IMR-90 (cell line): ENCODE results near the gene ZNF133. TPM values are rescaled to one million over a fixed set of nuclear protein-coding genes. Genes with fewer than 3 reads are reported as not detected.

Source experiments
- ATAC-seq: fragments of 200-7000 bp; cut with Tn5 transposase; 2 replicates; pipeline ENCODE4 v1.9.1; 2020; ENCODE audit warnings: low read depth, mild to moderate bottlenecking, moderate library complexity
- BruUV-seq: library from RNA; stranded (reverse); fragments of 400-500 nt; replicated peaks from 2 replicates; lab custom pipeline; 2021; lab: Mats Ljungman, UMichigan
- CTCF ChIA-PET: fragments of 300-600 bp; formaldehyde crosslinking; extraction: SDS; loops from one replicate; lab custom pipeline; 2021; ENCODE audit warnings: antibody characterized with exemption; lab: Yijun Ruan, JAX
- POLR2A ChIA-PET: fragments of 300-600 bp; sonication (Branson Sonifier 250); formaldehyde crosslinking; loops from one replicate; lab custom pipeline; 2022; ENCODE audit warnings: antibody characterized with exemption; ENCODE audit not compliant: unreplicated experiment; lab: Charles Lee
- DNase-seq: peaks from one replicate; pipeline ENCODE4 v3.0.0; 2013
- H2AFZ ChIP-seq: replicated peaks from 2 replicates; pipeline ENCODE3; 2013; ENCODE audit warnings: low read length, mild to moderate bottlenecking; ENCODE audit not compliant: poor library complexity
- H2AK5ac ChIP-seq: 2 replicates; pipeline ENCODE4 v1.6.1; 2013; ENCODE audit warnings: low read depth, low read length, inconsistent platforms
- H2AK9ac ChIP-seq: replicated peaks from 2 replicates; pipeline ENCODE3; 2013; ENCODE audit warnings: mild to moderate bottlenecking, low read depth, low read length, moderate library complexity; ENCODE audit not compliant: poor library complexity
- H2BK120ac ChIP-seq: 2 replicates; pipeline ENCODE4 v1.6.1; 2013; ENCODE audit warnings: low read depth, low read length, inconsistent platforms
- H2BK15ac ChIP-seq: 3 replicates; pipeline ENCODE4 v1.6.1; 2013; ENCODE audit warnings: low read depth, low read length, inconsistent platforms
- H2BK20ac ChIP-seq: 2 replicates; pipeline ENCODE4 v1.6.1; 2013; ENCODE audit warnings: low read depth, mild to moderate bottlenecking, inconsistent platforms, low read length, moderate library complexity
- H2BK5ac ChIP-seq: 2 replicates; pipeline ENCODE4 v1.6.1; 2013; ENCODE audit warnings: mild to moderate bottlenecking, low read depth, low read length, inconsistent platforms; ENCODE audit not compliant: poor library complexity, severe bottlenecking
- H3K14ac ChIP-seq: replicated peaks from 2 replicates; pipeline ENCODE4 v1.6.1; 2013; ENCODE audit warnings: low read depth, low read length, inconsistent platforms
- H3K18ac ChIP-seq: 2 replicates; pipeline ENCODE4 v1.6.1; 2013; ENCODE audit warnings: low read depth, low read length, control low read depth
- H3K23ac ChIP-seq: 2 replicates; pipeline ENCODE4 v1.6.1; 2013; ENCODE audit warnings: low read depth, low read length, inconsistent platforms
- H3K27ac ChIP-seq: 2 replicates; pipeline ENCODE4 v1.5.1; 2013; ENCODE audit warnings: mild to moderate bottlenecking, control low read depth, low read length; ENCODE audit not compliant: insufficient read depth
- H3K27me3 ChIP-seq: 2 replicates; pipeline ENCODE4 v1.6.1; 2013; ENCODE audit warnings: low read length; ENCODE audit not compliant: control insufficient read depth, insufficient read depth
- H3K36me3 ChIP-seq: 2 replicates; pipeline ENCODE4 v1.6.1; 2013; ENCODE audit warnings: low read length, mixed read lengths; ENCODE audit not compliant: control insufficient read depth, insufficient read depth
- H3K4ac ChIP-seq: 2 replicates; pipeline ENCODE4 v1.6.1; 2013; ENCODE audit warnings: low read depth, low read length, inconsistent platforms
- H3K4me1 ChIP-seq: 2 replicates; pipeline ENCODE4 v1.6.1; 2013; ENCODE audit warnings: low read length, mixed read lengths; ENCODE audit not compliant: control insufficient read depth, insufficient read depth
- H3K4me2 ChIP-seq: 2 replicates; pipeline ENCODE4 v1.6.1; 2013; ENCODE audit warnings: low read depth, mild to moderate bottlenecking, control low read depth, low read length, moderate library complexity
- H3K4me3 ChIP-seq: 2 replicates; pipeline ENCODE4 v1.5.1; 2013; ENCODE audit warnings: low read depth, mild to moderate bottlenecking, control low read depth, low read length, moderate library complexity; ENCODE audit not compliant: insufficient read depth
- H3K56ac ChIP-seq: 2 replicates; pipeline ENCODE4 v1.6.1; 2013; ENCODE audit warnings: low read length, inconsistent platforms; ENCODE audit not compliant: insufficient read depth; ENCODE audit errors: extremely low read depth
- H3K79me1 ChIP-seq, 2 experiments: 2 replicates each; pipeline ENCODE4 v1.6.1; 2013; ENCODE audit warnings: low read length in 2 of 2, inconsistent platforms in 1 of 2, low read depth in 1 of 2
- H3K9ac ChIP-seq: 2 replicates; pipeline ENCODE4 v1.6.1; 2013; ENCODE audit warnings: low read depth, low read length, control low read depth
- H3K9me1 ChIP-seq: 2 replicates; pipeline ENCODE4 v1.6.1; 2013; ENCODE audit warnings: low read length, inconsistent platforms; ENCODE audit not compliant: insufficient read depth
- H3K9me3 ChIP-seq: 2 replicates; pipeline ENCODE4 v1.6.1; 2013; ENCODE audit warnings: low read length; ENCODE audit not compliant: control insufficient read depth, insufficient read depth
- H4K20me1 ChIP-seq: 2 replicates; pipeline ENCODE4 v1.6.1; 2013; ENCODE audit warnings: low read length, inconsistent platforms; ENCODE audit not compliant: insufficient read depth
- H4K5ac ChIP-seq: 2 replicates; pipeline ENCODE4 v1.6.1; 2013; ENCODE audit warnings: mild to moderate bottlenecking, low read depth, low read length, control low read depth
- H4K8ac ChIP-seq, 2 experiments: 2 replicates each; pipeline ENCODE4 v1.6.1; 2013; ENCODE audit warnings: low read depth in 2 of 2, low read length in 2 of 2, control low read depth in 1 of 2, inconsistent platforms in 1 of 2
- H4K91ac ChIP-seq: 2 replicates; pipeline ENCODE4 v1.6.1; 2013; ENCODE audit warnings: low read depth, low read length, inconsistent platforms; ENCODE audit not compliant: insufficient read depth
- BHLHE40 ChIP-seq: fragments of 150-350 bp; IDR thresholded peaks from 2 replicates; pipeline ENCODE4 v1.6.1; 2016; ENCODE audit warnings: mild to moderate bottlenecking, low read depth, low read length
- CEBPB ChIP-seq: IDR thresholded peaks from 2 replicates; pipeline ENCODE4 v1.6.1; 2012; ENCODE audit warnings: low read depth, low read length, improper control_type of control experiment
- MAFK ChIP-seq: IDR thresholded peaks from 2 replicates; pipeline ENCODE4 v1.6.1; 2012; ENCODE audit warnings: low read depth, low read length, improper control_type of control experiment
- MXI1 ChIP-seq: IDR thresholded peaks from 2 replicates; pipeline ENCODE4 v1.6.1; 2012; ENCODE audit warnings: low read depth, mild to moderate bottlenecking, low read length, moderate library complexity, borderline replicate concordance
- NFE2L2 ChIP-seq: fragments of 150-350 bp; IDR thresholded peaks from 2 replicates; pipeline ENCODE4 v1.6.1; 2016; ENCODE audit warnings: low read depth, mild to moderate bottlenecking, low read length
- POLR2A ChIP-seq: IDR thresholded peaks from 2 replicates; pipeline ENCODE4 v1.6.1; 2012; ENCODE audit warnings: mild to moderate bottlenecking, low read depth, low read length
- WGBS, 2 experiments: methylation state at CpG; one replicate each; pipeline versions ENCODE4 v1.1.5 to v1.1.7; 2013; ENCODE audit warnings: missing lambda C conversion rate in 2 of 2; ENCODE audit not compliant: insufficient read length in 1 of 2; ENCODE audit errors: extremely low coverage in 2 of 2; 5-methylcytosine and 5-hydroxymethylcytosine counted together
- dilution Hi-C: fragments of 300-500 bp; cut with HindIII; formaldehyde crosslinking; loops from one replicate; pipeline ENCODE4 v1.14.3; 2018; ENCODE audit warnings: low sequenced_read_pairs; ENCODE audit not compliant: unreplicated experiment
- in situ Hi-C: fragments of 300-500 bp; cut with MboI; formaldehyde crosslinking; loops from 3 replicates; pipeline ENCODE4 v1.14.3; 2019; ENCODE audit warnings: low sequenced_read_pairs, inconsistent platforms, mixed read lengths
- intact Hi-C: fragments of 100-400 bp; cut with micrococcal nuclease; formaldehyde crosslinking; loops from 2 replicates; pipeline ENCODE4 v1.10.0; 2022
- polyA plus RNA-seq, 3 experiments: library from polyadenylated mRNA; depleted of rRNA; stranded (reverse); fragments of >200 nt; gene quantifications; 2 replicates each; pipeline ENCODE4 v1.2.3, GENCODE V29; 2012; ENCODE audit warnings: low replicate concordance in 1 of 3
- total RNA-seq: library from RNA; depleted of rRNA; stranded (reverse); fragments of >200 nt; gene quantifications from 2 replicates; pipeline ENCODE4 v1.2.3, GENCODE V29; 2012

The ZNF133 gene
- total and polyA plus RNA-seq, 2 of the 4 experiments (the other 2 are of a cell fraction): 18.3 to 33.5 TPM

GRCh38 chr20:18287546-18287914 lies 797 bp upstream of the ZNF133 start:
- H3K9me1 ChIP-seq: peaks cover 7% of the 10 kb centered on the region; the same call in 1 of the 2 replicates
- no peak overlapping the region for H2BK120ac ChIP-seq
- peak overlapping the region; percentile 29; the same call in 1 of the 2 replicates for H4K91ac ChIP-seq
- H3K27ac ChIP-seq: peak overlapping the region; percentile 70
- no peak overlapping the region for H3K18ac ChIP-seq
- H2AK9ac ChIP-seq: no peak overlapping the region
- TF ChIP-seq NFE2L2: no peak
- no peak for TF ChIP-seq BHLHE40
- no peak for TF ChIP-seq MAFK
- TF ChIP-seq POLR2A: no peak
- TF ChIP-seq CEBPB: no peak
- no peak for TF ChIP-seq MXI1
- no TSS peak for BruUV-seq
- no peak overlapping the region for H3K23ac ChIP-seq
- peak overlapping the region; percentile 70 for H3K4me2 ChIP-seq
- H3K4ac ChIP-seq: peak overlapping the region; percentile 86
- H3K9me3 ChIP-seq: peaks cover 9% of the 10 kb centered on the region
- peaks cover 2% of the 10 kb centered on the region; the same call in 1 of the 2 replicates for H3K4me1 ChIP-seq
- H4K5ac ChIP-seq: peak overlapping the region; percentile 90
- H4K8ac ChIP-seq: peak overlapping the region; percentile 73 to 99
- in situ Hi-C loops: no loop called here
- H2BK15ac ChIP-seq: no peak overlapping the region
- CTCF ChIA-PET: no interaction called here
- no peak overlapping the region for H2BK20ac ChIP-seq
- no peaks in the 10 kb centered on the region for H3K27me3 ChIP-seq
- H3K14ac ChIP-seq: peak overlapping the region; percentile 95
- peaks cover 9% of the 10 kb centered on the region for H3K36me3 ChIP-seq
- 6% methylated on average over 2 of the region's 11 CpGs; no CpG with 5 or more reads in 1 of the 2 experiments for WGBS, 2 experiments
- peak overlapping the region; percentile 98 for H2AFZ ChIP-seq
- dilution Hi-C loops: no loop called here
- H3K4me3 ChIP-seq: peak overlapping the region; percentile 80
- peak overlapping the region; percentile 82 for H3K9ac ChIP-seq
- H2AK5ac ChIP-seq: peak overlapping the region; percentile 37; the same call in 1 of the 2 replicates
- intact Hi-C loops: no loop called here
- H2BK5ac ChIP-seq: no peak overlapping the region
- peaks cover 37 to 39% of the 10 kb centered on the region in 2 experiments for H3K79me1 ChIP-seq
- ATAC-seq (no peak), DNase-seq (no peak)
- POLR2A ChIA-PET: no interaction called here
- H3K56ac ChIP-seq: peak overlapping the region; percentile 19; the same call in 1 of the 2 replicates
- H4K20me1 ChIP-seq: peaks cover 5% of the 10 kb centered on the region; the same call in 1 of the 2 replicates
